GM20000 (cell line): ENCODE data around the gene PAN2.

ENCODE experiments used
- DNase-seq: peaks from one replicate; pipeline ENCODE4 v3.0.0; 2012; ENCODE audit warnings: low spot score
- CTCF ChIP-seq: IDR thresholded peaks from 2 replicates; pipeline ENCODE4 v1.5.1; 2012; ENCODE audit warnings: mild to moderate bottlenecking, control low read depth; ENCODE audit errors: extremely low read depth, missing control alignments

Gene PAN2

GRCh38 chr12:56304276-56304675 is 29.5 kb downstream of the PAN2 start:
- DNase-seq = no peak
- TF ChIP-seq CTCF = no peak

DNA sequence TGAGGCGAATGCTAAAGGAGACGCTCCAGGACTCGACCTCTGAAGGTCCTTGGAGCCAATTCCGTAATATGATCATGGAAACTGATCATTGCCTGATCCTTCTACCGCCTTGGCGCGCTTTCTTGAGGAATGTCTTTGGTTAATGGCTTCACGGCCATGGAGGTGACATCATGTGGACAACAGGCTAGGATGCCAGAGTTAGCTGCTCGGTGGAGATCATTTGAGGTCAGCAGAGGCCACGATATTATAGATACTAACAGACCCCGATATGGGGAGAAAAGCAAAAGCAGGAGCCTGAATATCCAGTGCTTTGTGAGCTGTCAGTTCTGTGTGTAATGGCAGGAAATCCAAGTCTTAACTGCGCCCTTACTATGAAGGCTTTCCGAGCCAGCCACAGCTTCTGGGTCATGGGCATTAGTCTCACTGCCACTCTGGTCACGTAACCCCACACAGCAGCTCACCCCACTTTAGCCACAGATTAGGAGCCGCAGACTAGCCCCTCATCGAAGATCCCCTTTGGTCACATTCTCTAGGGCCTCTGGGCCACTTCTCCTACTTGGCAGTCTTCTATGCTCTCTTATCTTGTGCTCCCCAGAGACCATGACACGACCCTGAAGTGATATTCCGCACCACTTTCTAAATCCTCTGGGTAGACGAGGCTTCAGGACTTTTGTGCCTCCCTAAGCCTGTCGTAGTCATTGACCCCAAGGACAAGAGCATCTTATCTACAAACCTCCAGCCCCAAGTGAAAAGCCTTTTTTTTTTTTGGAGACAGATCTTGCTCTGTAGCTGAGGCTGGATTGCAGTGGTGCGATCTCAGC is 32.9 kb downstream of the PAN2 start:
- no peak for TF ChIP-seq CTCF
- no peak for DNase-seq

DNA sequence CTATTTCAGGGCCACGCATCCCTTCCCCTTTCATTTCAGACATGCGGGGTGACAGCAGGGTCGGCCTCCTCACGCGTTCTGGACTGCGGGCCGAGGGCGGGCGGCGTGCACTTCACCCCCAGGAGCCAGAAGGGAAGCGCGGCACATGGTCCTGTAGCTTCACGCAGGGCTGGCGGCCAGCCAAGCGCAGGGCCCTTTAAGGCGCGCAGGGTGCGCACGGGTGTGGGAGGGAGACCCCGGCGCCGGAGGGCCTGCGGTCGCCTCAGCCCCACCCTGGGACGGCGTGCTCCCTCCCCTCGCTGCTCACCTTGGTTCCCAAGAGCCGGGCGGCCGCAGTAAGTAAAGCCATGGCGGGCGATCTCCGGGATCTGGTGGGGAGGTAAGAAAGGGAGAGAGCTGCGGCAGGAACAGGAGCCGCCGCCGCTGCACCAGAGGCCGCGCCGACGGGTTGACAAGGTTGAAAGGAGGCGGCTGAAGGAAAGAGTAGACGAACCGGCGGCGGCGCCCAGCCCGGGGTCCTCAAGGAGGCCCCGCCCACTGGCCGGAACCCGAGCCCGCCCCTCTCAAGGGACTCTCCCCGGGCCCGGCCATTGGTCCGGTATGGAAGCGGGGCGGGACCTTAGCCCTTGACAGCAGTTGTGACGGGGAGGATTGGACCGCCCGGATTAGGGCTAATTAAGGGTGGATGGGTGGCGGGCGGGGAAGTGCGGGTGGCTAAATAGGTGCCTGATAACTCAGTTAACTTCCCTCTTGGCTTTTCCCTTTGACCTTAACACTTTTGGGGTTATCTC is 33.8 kb downstream of the PAN2 start, which contains the start of gene CS:
Gene CS, minus strand, starts transcription at position 478 of the 791 bp plus-strand sequence. Its CDS starts 129 bp downstream, at position 349.
- no peak for TF ChIP-seq CTCF
- peak; percentile 96 for DNase-seq

GRCh38 chr12:56299308-56299852 is 34.4 kb downstream of the PAN2 start:
- DNase-seq = no peak

GRCh38 chr12:56298828-56299227 is 35.0 kb downstream of the PAN2 start:
- no peak for DNase-seq
- no peak for TF ChIP-seq CTCF

More at GRCh38 chr12:56299308-56299852, 34.4 kb downstream of the PAN2 start:
- TF ChIP-seq CTCF = no peak

DNA sequence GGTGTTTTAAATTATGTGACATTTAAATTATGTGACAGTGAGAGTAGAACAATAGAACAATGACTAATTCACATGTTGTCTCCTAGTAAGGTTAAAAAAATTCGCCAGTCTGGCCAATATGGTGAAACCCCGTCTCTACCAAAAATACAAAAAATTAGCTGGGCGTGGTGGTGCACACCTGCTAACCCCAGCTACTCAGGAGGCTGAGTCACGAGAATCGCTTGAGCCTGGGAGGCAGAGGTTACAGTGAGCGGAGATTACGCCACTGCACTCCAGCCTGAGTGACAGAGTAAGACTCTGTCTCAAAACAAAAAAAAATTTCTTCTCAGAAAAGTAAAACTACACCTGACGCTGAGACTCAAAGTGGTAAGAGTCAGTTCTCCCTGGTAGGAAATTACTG is 36.4 kb downstream of the PAN2 start:
- no peak for DNase-seq
- no peak for TF ChIP-seq CTCF

GRCh38 chr12:56296295-56296694 is 37.5 kb downstream of the PAN2 start:
- no peak for DNase-seq

More at GRCh38 chr12:56296295-56296694, 37.5 kb downstream of the PAN2 start:
- no peak for TF ChIP-seq CTCF
